ENCODE data around the gene ARL5C. TPM values are rescaled to one million over a fixed set of nuclear protein-coding genes. Genes with fewer than 3 reads are reported as not detected.
A peak's percentile ranks its signal among the peaks of the same experiment; 100 is the strongest.

Gene ARL5C
- total RNA-seq, 4 donors from 2014 or later, result not detected

GRCh38 chr17:39139161-39139511 is 26.8 kb downstream of the ARL5C start:
- Histone ChIP-seq H3K27me3 (no peaks in the 10 kb centered on the region), H3K36me3 (no peaks in the 10 kb centered on the region), H3K9me3 (no peaks in the 10 kb centered on the region), H3K27ac (no peak overlapping the region), H3K4me1 (peaks cover 0 to under 1% of the 10 kb centered on the region in 2 donors), H3K4me3 (replicated peaks in 1 of 3) (no peak overlapping the region)
- WGBS, 2 donors, result 87 to 100% methylated on average over 2 of the region's 2 CpGs
- TF ChIP-seq POLR2A (IDR thresholded peaks at IDR 0.05) (no peak), CTCF (IDR thresholded peaks at IDR 0.05) (no peak)
- intact Hi-C loops (cut with DNase I), result no loop called here
- no peak for DNase-seq

GRCh38 chr17:39138431-39139160 is 27.4 kb downstream of the ARL5C start:
- DNase-seq, result no peak
- Histone ChIP-seq H3K27me3 (no peaks in the 10 kb centered on the region), H3K36me3 (no peaks in the 10 kb centered on the region), H3K9me3 (no peaks in the 10 kb centered on the region), H3K4me1 (no peaks in the 10 kb centered on the region), H3K4me3 (replicated peaks in 1 of 3) (no peak overlapping the region), H3K27ac (no peak overlapping the region)
- 88 to 90% methylated on average over 13 of the region's 13 CpGs for WGBS, 2 donors
- intact Hi-C loops (cut with DNase I), result no loop called here
- TF ChIP-seq CTCF (IDR thresholded peaks at IDR 0.05) (no peak), POLR2A (IDR thresholded peaks at IDR 0.05) (no peak)

GRCh38 chr17:39134878-39135277 is 31.1 kb downstream of the ARL5C start:
- Histone ChIP-seq H3K4me1 (no peaks in the 10 kb centered on the region), H3K4me3 (replicated peaks in 1 of 3) (no peak overlapping the region), H3K27me3 (no peaks in the 10 kb centered on the region), H3K27ac (no peak overlapping the region), H3K36me3 (no peaks in the 10 kb centered on the region), H3K9me3 (no peaks in the 10 kb centered on the region)
- TF ChIP-seq POLR2A (IDR thresholded peaks at IDR 0.05) (no peak), CTCF (IDR thresholded peaks at IDR 0.05) (no peak)
- WGBS, 2 donors, result 70 to 93% methylated on average over 6 of the region's 6 CpGs
- intact Hi-C loops (cut with DNase I), result no loop called here
- DNase-seq, result no peak

- H3K36me3 ChIP-seq, result no peaks in the 10 kb centered on the region
- WGBS, 2 donors, result 64 to 80% methylated on average over 7 of the region's 7 CpGs
- intact Hi-C loops (cut with DNase I), result no loop called here
- no peaks in the 10 kb centered on the region for H3K27me3 ChIP-seq
- TF ChIP-seq POLR2A (IDR thresholded peaks at IDR 0.05) (no peak), CTCF (IDR thresholded peaks at IDR 0.05) (no peak)
- peak in 1 of 2 donors; percentile 12 for DNase-seq
- no peak overlapping the region for H3K4me3 ChIP-seq (replicated peaks in 1 of 3)
- no peak overlapping the region for H3K27ac ChIP-seq
- no peaks in the 10 kb centered on the region for H3K9me3 ChIP-seq
- H3K4me1 ChIP-seq, result no peaks in the 10 kb centered on the region
These were observed 33.8 kb downstream of the ARL5C start for GRCh38 chr17:39132192-39132610.

- H3K27me3 ChIP-seq, result no peaks in the 10 kb centered on the region
- WGBS, 2 donors, result 73 to 77% methylated on average over 6 of the region's 6 CpGs
- no peak overlapping the region for H3K27ac ChIP-seq
- H3K36me3 ChIP-seq, result no peaks in the 10 kb centered on the region
- no peak overlapping the region for H3K4me3 ChIP-seq (replicated peaks in 1 of 3)
- TF ChIP-seq CTCF (IDR thresholded peaks at IDR 0.05) (no peak), POLR2A (IDR thresholded peaks at IDR 0.05) (no peak)
- H3K4me1 ChIP-seq, result no peaks in the 10 kb centered on the region
- intact Hi-C loops (cut with DNase I), result no loop called here
- no peak for DNase-seq
- H3K9me3 ChIP-seq, result no peaks in the 10 kb centered on the region
These were observed 34.3 kb downstream of the ARL5C start for GRCh38 chr17:39131616-39132015.

Data from thyroid gland (tissue), 4 donors.